OCI-LY7 (cell line): ENCODE results near the gene NOX1. TPM values are rescaled to one million over a fixed set of nuclear protein-coding genes. Genes with fewer than 3 reads are reported as not detected.

Source experiments
- BruUV-seq: library from RNA; stranded (reverse); fragments of 400-500 nt; replicated peaks from 2 replicates; lab custom pipeline; 2021; lab: Mats Ljungman, UMichigan
- CTCF ChIA-PET: fragments of 300-600 bp; sonication (Branson Sonifier 250); formaldehyde crosslinking; loops from one replicate; lab custom pipeline; 2022; ENCODE audit warnings: antibody characterized with exemption; ENCODE audit not compliant: unreplicated experiment; lab: Charles Lee
- POLR2A ChIA-PET: fragments of 300-600 bp; sonication (Branson Sonifier 250); formaldehyde crosslinking; loops from one replicate; lab custom pipeline; 2022; ENCODE audit warnings: antibody characterized with exemption; lab: Charles Lee
- DNase-seq: peaks from one replicate; pipeline ENCODE4 v3.0.0-alpha.2; 2015; ENCODE audit warnings: low spot score
- H2AFZ ChIP-seq: fragments of 200-600 bp; sonication (generic), shearing (Covaris generic); 2 replicates; pipeline ENCODE4 v1.6.1; 2014; ENCODE audit warnings: mild to moderate bottlenecking, antibody characterized with exemption, low read length, moderate library complexity
- H3K27ac ChIP-seq: fragments of 200-600 bp; sonication (generic); 2 replicates; pipeline ENCODE4 v1.5.1; 2014; ENCODE audit warnings: mixed run types, low read depth, mild to moderate bottlenecking, moderate library complexity, low read length, inconsistent platforms; ENCODE audit not compliant: poor library complexity, severe bottlenecking
- H3K36me3 ChIP-seq: fragments of 200-600 bp; sonication (generic); 2 replicates; pipeline ENCODE4 v1.6.1; 2014; ENCODE audit warnings: mild to moderate bottlenecking, antibody characterized with exemption, low read length, moderate library complexity, mixed read lengths; ENCODE audit not compliant: insufficient read depth
- H3K4me1 ChIP-seq: fragments of 200-600 bp; sonication (generic); 2 replicates; pipeline ENCODE4 v1.5.1; 2014; ENCODE audit warnings: mild to moderate bottlenecking, low read length; ENCODE audit not compliant: insufficient read depth, poor library complexity, severe bottlenecking
- H3K4me2 ChIP-seq: fragments of 200-600 bp; sonication (generic); 2 replicates; pipeline ENCODE4 v1.6.1; 2014; ENCODE audit warnings: mild to moderate bottlenecking, low read length
- H3K4me3 ChIP-seq: fragments of 200-600 bp; sonication (generic); 2 replicates; pipeline ENCODE4 v1.5.1; 2014; ENCODE audit warnings: mild to moderate bottlenecking, low read depth, low read length; ENCODE audit not compliant: poor library complexity, severe bottlenecking
- H3K79me2 ChIP-seq: fragments of 200-600 bp; sonication (generic); 2 replicates; pipeline ENCODE4 v1.6.1; 2016; ENCODE audit warnings: low read depth, mild to moderate bottlenecking, low read length, moderate library complexity, mixed read lengths; ENCODE audit not compliant: insufficient read depth
- H3K9me2 ChIP-seq: fragments of 200-600 bp; sonication (generic); 2 replicates; pipeline ENCODE4 v1.6.1; 2016; ENCODE audit warnings: mild to moderate bottlenecking, low read length, mixed read lengths; ENCODE audit not compliant: insufficient read depth
- H3K9me3 ChIP-seq: fragments of 200-600 bp; sonication (generic); 2 replicates; pipeline ENCODE4 v1.6.1; 2014; ENCODE audit warnings: mild to moderate bottlenecking, mixed run types, low read length, mixed read lengths
- H4K20me1 ChIP-seq: fragments of 200-600 bp; sonication (generic); 2 replicates; pipeline ENCODE4 v1.6.1; 2014; ENCODE audit warnings: mild to moderate bottlenecking, antibody characterized with exemption, low read length, moderate library complexity, mixed read lengths; ENCODE audit not compliant: insufficient read depth
- CTCF ChIP-seq: fragments of 200-600 bp; sonication (generic); conservative IDR thresholded peaks from 2 replicates; pipeline ENCODE4 v1.5.1; 2014; ENCODE audit warnings: mild to moderate bottlenecking, antibody characterized with exemption, low read length, moderate library complexity, mixed read lengths
- EZH2phosphoT487 ChIP-seq: fragments of 200-600 bp; sonication (generic); IDR thresholded peaks from 2 replicates; pipeline ENCODE4 v1.6.1; 2018; ENCODE audit warnings: low read depth, borderline replicate concordance, mild to moderate bottlenecking, mixed run types, antibody characterized with exemption, low read length, moderate library complexity, mixed read lengths
- intact Hi-C: fragments of 100-400 bp; cut with micrococcal nuclease; formaldehyde crosslinking; loops from one replicate; pipeline ENCODE4 v1.10.0; 2022; ENCODE audit not compliant: unreplicated experiment
- total RNA-seq, 2 experiments: library from RNA; depleted of rRNA in 1 of 2; stranded (reverse); fragments of >200 nt in 1 of 2; shearing (Covaris generic) in 1 of 2; gene quantifications; 2 replicates each; pipeline ENCODE4 v1.2.3, GENCODE V29; 2014 to 2022

NOX1 gene
- total RNA-seq, 2 experiments from 2014 or later = not detected

GRCh38 chrX:100852810-100853209 lies 21.3 kb downstream of the NOX1 start:
- POLR2A ChIA-PET = interaction anchor here (0.9 kb wide), 1 partner anchor 9 kb away, joined by 4 read pairs; no protein-coding TSS in a partner anchor

GRCh38 chrX:100850317-100850716 lies 23.8 kb downstream of the NOX1 start:
- DNase-seq = no peak
- Histone ChIP-seq H3K9me3 (no peaks in the 10 kb centered on the region), H3K27ac (no peak overlapping the region), H3K4me1 (peaks cover 8% of the 10 kb centered on the region), H3K36me3 (no peaks in the 10 kb centered on the region), H3K4me3 (no peak overlapping the region), H3K4me2 (no peak overlapping the region), H2AFZ (no peak overlapping the region), H3K79me2 (no peaks in the 10 kb centered on the region), H3K9me2 (no peaks in the 10 kb centered on the region), H4K20me1 (no peaks in the 10 kb centered on the region)
- intact Hi-C loops = no loop called here
- no peak for TF ChIP-seq EZH2phosphoT487
- TF ChIP-seq CTCF = no peak
- no TSS peak for BruUV-seq
- ChIA-PET CTCF (no interaction called here), POLR2A (no interaction called here)

More at GRCh38 chrX:100852810-100853209, 21.3 kb downstream of the NOX1 start:
- H3K4me1 ChIP-seq = peaks cover 8% of the 10 kb centered on the region
- H3K9me2 ChIP-seq = no peaks in the 10 kb centered on the region
- no peak overlapping the region for H3K27ac ChIP-seq
- CTCF ChIA-PET = no interaction called here
- peak overlapping the region; percentile 26; the same call in 1 of the 2 replicates for H3K4me2 ChIP-seq
- H3K79me2 ChIP-seq = no peaks in the 10 kb centered on the region
- H3K4me3 ChIP-seq = no peak overlapping the region
- intact Hi-C loops = no loop called here
- DNase-seq = no peak
- H4K20me1 ChIP-seq = no peaks in the 10 kb centered on the region
- no peak overlapping the region for H2AFZ ChIP-seq
- no TSS peak for BruUV-seq
- H3K9me3 ChIP-seq = no peaks in the 10 kb centered on the region
- TF ChIP-seq EZH2phosphoT487 (no peak), CTCF (no peak)
- H3K36me3 ChIP-seq = no peaks in the 10 kb centered on the region

- Histone ChIP-seq H3K4me1 (no peaks in the 10 kb centered on the region), H4K20me1 (no peaks in the 10 kb centered on the region), H3K9me2 (no peaks in the 10 kb centered on the region), H3K4me3 (no peak overlapping the region), H3K36me3 (peaks cover 81% of the 10 kb centered on the region), H3K79me2 (no peaks in the 10 kb centered on the region), H3K9me3 (no peaks in the 10 kb centered on the region), H3K27ac (no peak overlapping the region), H2AFZ (no peak overlapping the region), H3K4me2 (no peak overlapping the region)
- ChIA-PET CTCF (no interaction called here), POLR2A (no interaction called here)
- TF ChIP-seq EZH2phosphoT487 (no peak), CTCF (no peak)
- intact Hi-C loops = no loop called here
- DNase-seq = no peak
- no TSS peak for BruUV-seq
These were observed 42.8 kb downstream of the NOX1 start for GRCh38 chrX:100831219-100831946.
